Measurements from ENCODE around the gene TSPAN7.

TSPAN7 gene

DNA sequence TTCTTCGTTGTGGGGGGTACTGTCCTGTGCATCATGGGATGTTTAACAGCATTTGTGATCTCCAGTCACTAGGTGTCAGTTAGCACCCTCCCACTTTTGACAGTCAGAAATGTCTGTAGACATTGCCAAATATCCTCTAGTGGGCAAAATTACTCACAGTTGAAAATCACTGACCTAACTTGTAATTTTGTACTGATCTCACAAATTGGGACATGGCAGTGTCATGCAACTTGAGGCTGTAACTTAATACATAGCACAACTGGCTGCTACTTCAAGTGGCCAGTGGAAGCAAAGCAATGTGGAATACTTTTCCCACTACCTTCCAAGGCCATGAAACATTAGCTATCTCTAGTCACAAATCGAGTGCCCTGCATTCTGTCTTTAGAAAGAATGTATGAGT, 23.2 kb upstream of the TSPAN7 start:
- no peak for DNase-seq (ENCODE audit: low spot score)
- Histone ChIP-seq H3K4me3 (no peak overlapping the region), H3K27ac (no peak overlapping the region)
- TF ChIP-seq, protein P1, sequence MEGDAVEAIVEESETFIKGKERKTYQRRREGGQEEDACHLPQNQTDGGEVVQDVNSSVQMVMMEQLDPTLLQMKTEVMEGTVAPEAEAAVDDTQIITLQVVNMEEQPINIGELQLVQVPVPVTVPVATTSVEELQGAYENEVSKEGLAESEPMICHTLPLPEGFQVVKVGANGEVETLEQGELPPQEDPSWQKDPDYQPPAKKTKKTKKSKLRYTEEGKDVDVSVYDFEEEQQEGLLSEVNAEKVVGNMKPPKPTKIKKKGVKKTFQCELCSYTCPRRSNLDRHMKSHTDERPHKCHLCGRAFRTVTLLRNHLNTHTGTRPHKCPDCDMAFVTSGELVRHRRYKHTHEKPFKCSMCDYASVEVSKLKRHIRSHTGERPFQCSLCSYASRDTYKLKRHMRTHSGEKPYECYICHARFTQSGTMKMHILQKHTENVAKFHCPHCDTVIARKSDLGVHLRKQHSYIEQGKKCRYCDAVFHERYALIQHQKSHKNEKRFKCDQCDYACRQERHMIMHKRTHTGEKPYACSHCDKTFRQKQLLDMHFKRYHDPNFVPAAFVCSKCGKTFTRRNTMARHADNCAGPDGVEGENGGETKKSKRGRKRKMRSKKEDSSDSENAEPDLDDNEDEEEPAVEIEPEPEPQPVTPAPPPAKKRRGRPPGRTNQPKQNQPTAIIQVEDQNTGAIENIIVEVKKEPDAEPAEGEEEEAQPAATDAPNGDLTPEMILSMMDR (IDR thresholded peaks at IDR 0.05): no peak

DNA sequence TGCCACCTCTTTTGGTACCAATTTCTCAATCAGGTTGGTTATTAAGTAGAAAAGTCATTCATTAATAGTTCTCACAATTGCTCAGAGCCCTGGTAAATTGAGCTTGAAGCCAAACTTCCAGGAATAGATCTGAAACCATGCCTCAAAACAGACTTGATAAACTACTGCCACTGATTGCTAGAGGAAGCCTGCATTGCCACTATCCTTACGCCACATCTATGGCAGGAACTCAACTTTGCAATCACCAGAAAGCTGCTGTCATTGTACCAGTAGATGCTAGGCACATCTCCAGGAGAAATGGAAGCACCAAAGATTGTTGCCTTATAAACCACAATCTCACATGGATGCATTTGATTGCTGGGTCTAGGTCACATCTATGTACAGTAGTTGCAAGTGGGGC, 21.6 kb upstream of the TSPAN7 start:
- no peak for DNase-seq (ENCODE audit: low spot score)
- H3K27ac ChIP-seq: no peak overlapping the region
- no peak overlapping the region for H3K4me3 ChIP-seq
- TF ChIP-seq, protein P1 (IDR thresholded peaks at IDR 0.05): no peak

DNA sequence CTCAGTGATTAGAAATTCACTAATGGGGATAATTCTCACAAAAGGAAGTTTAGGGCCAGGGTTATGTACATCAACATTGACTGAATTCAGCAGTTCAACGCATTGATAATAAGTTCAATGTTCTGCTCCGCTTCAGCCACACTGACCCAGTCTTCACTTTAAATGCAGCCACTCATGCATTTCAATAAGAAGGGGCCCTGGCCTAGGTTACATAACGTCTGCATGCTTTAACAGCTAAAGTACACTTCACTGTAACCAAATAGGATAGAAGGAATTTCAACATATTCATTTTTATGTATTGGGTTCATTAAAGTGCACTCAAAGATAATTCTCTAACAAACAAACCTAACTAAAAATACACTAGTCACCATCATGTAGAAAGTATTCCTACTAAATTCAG, 12.8 kb upstream of the TSPAN7 start:
- no peak for DNase-seq (ENCODE audit: low spot score)
- H3K27ac ChIP-seq: no peak overlapping the region
- H3K4me3 ChIP-seq: no peak overlapping the region
- TF ChIP-seq, protein P1 (IDR thresholded peaks at IDR 0.05): no peak

DNA sequence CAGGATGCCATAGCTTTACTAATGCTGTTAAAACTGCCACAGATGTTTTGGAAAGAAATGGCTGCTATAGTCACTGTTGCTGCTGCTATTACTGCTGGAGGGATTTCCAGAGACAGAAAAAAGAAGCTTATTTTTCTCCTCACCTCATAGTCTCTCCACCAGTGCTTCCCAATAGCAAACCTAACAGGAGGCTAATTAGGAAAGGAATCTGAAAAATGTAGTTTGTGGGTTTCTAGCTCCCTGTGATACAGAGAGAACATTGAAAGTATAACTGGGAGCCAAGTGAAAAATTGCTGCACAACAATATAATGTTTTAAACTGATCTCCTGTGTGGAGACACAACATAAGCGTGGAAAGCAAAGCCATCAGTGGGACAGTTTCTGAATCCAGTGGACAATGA, 8.6 kb upstream of the TSPAN7 start:
- TF ChIP-seq, protein P1 (IDR thresholded peaks at IDR 0.05): no peak
- DNase-seq (ENCODE audit: low spot score): no peak
- Histone ChIP-seq H3K4me3 (no peak overlapping the region), H3K27ac (no peak overlapping the region)

DNA sequence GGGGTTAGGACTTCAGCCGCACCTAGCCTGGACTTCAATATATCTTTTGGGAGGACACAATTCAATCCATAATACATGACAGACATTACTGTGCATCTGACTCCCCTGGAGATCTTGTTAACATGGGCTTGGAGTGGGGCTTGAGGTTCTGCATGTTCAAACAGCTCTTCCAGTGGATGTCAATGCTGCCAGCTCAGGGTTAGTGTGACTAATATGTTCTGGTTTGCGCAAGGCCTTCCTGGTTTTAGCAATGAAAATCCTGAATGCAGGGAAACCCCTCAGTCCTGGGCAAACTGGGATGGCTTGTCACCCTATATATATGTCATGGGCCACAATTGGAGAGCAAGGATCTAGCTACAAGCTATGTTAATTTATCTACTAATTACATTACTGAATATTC, 2.7 kb upstream of the TSPAN7 start:
- DNase-seq (ENCODE audit: low spot score): no peak
- Histone ChIP-seq H3K27ac (no peak overlapping the region), H3K4me3 (no peak overlapping the region)
- TF ChIP-seq, protein P1 (IDR thresholded peaks at IDR 0.05): no peak

DNA sequence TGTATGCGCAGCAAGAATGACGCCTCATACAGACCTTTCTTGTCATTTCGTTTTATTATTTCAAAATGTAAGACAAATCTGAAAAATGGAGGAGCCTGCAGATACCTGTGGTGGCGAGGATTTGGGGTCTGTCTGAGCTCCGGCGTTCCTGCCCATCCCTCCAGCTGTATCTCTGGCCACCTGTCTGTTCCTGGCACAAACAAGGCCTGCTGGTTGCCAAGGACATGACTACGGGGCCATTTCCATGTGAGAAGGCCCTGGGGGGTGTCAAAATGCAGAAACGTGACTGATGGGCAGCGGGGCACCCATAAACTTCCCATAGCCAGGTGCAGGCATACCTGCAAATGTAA, 591 bp upstream of the TSPAN7 start:
- TF ChIP-seq, protein P1 (IDR thresholded peaks at IDR 0.05): no peak
- no peak for DNase-seq (ENCODE audit: low spot score)
- no peak overlapping the region for H3K27ac ChIP-seq
- peak overlapping the region; percentile 69 for H3K4me3 ChIP-seq

DNA sequence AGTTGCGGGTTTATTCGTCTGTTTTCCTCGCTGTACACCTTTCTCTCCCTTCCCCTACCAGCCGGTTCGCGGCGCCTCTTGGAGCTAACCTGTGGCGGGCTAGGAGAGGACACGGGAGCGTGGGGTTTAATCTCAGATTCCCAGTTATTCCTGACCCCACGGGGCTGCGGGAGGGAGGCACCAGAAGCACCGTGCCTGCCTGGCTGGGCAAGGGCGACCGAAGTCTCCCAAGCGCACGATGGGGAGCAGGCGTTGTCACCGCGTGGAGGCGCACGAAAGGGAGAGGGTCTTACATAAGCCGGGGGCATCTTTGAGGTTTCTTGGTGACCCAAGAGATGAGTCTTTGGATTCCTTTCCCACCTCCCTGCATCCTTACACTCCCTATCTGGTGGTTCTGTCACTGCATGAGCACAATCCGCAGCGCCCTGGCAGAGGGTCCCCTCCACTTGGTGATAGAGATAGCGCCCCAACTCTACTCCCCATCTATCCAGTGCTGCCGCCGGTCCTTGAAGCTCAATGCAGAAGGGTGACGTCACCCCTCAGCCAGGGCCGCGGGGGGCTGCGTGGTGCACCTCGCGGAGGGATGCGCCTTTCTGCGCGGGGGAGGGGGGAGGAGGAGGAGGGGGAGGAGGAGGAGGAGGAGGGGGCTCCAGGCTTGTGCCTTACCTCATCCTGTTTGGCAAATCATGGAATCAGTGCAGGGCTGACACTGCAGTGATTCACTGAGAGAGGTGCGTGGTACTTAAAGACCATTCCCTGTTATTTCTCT, 793 bp downstream of the TSPAN7 start:
- TF ChIP-seq, protein P1 (IDR thresholded peaks at IDR 0.05): no peak
- DNase-seq (ENCODE audit: low spot score): no peak
- peak overlapping the region; percentile 69 for H3K4me3 ChIP-seq
- peak overlapping the region in 1 of 2 donors; percentile 65 for H3K27ac ChIP-seq

Measured in coronary artery (tissue), 2 donors.